ENCODE data around the gene BYSL. TPM values are rescaled to one million over a fixed set of nuclear protein-coding genes. Genes with fewer than 3 reads are reported as not detected.
A peak's percentile ranks its signal among the peaks of the same experiment; 100 is the strongest.

The BYSL gene
- total and polyA plus RNA-seq, 9 of the 15 experiments (the other 6 are each of a cell fraction or from before 2014, with no cell fraction given), result 22.2 to 92.3 (median 53.4) TPM

DNA sequence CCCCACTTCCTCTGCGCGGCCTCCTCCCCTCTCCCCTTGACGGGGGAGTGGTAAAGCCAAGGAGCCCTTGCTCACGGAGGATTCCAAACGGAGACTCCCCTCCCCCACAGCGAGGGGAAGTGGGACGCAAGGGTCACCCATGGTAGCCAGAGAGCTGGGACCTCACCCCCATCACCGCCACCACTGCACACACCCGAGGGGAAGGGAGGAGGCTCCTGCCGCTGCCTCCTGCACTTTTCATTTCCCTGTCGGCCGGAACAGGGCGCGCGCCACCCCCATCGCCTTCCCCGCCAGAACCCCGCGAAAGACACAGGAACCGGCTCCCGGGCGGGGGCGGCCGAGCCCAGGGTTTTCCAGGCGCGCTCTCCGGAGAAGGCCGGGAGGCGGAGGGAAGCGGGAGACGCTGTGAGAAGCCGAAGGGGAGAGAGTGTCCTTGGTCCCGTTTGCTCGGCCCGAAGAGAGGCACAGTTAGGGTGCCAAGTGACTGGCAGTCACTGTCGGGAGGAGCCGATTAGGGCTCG, 19.5 kb downstream of the BYSL start (continued):
- TF ChIP-seq TOE1 (IDR thresholded peaks at IDR 0.05; ENCODE audit: borderline replicate concordance), result no peak
- TF ChIP-seq TOE1 (CRISPR knock-in tag; IDR thresholded peaks at IDR 0.05; ENCODE audit: borderline replicate concordance, low read depth), result no peak
- TF ChIP-seq TAF9B (IDR thresholded peaks at IDR 0.05; ENCODE audit: partially characterized antibody), result no peak
- peak; percentile 77; the same call in 1 of the 2 replicates for TF ChIP-seq BRD4 (IDR thresholded peaks at IDR 0.05)
- TF ChIP-seq ZNF175 (CRISPR knock-in tag; IDR thresholded peaks at IDR 0.05; ENCODE audit: low read depth), result no peak
- 0 out of 2 replicates have a peak, but pooled peaks have one; percentile 41 for TF ChIP-seq SIN3B (IDR thresholded peaks at IDR 0.05; ENCODE audit: low read depth)
- TF ChIP-seq, protein P1, sequence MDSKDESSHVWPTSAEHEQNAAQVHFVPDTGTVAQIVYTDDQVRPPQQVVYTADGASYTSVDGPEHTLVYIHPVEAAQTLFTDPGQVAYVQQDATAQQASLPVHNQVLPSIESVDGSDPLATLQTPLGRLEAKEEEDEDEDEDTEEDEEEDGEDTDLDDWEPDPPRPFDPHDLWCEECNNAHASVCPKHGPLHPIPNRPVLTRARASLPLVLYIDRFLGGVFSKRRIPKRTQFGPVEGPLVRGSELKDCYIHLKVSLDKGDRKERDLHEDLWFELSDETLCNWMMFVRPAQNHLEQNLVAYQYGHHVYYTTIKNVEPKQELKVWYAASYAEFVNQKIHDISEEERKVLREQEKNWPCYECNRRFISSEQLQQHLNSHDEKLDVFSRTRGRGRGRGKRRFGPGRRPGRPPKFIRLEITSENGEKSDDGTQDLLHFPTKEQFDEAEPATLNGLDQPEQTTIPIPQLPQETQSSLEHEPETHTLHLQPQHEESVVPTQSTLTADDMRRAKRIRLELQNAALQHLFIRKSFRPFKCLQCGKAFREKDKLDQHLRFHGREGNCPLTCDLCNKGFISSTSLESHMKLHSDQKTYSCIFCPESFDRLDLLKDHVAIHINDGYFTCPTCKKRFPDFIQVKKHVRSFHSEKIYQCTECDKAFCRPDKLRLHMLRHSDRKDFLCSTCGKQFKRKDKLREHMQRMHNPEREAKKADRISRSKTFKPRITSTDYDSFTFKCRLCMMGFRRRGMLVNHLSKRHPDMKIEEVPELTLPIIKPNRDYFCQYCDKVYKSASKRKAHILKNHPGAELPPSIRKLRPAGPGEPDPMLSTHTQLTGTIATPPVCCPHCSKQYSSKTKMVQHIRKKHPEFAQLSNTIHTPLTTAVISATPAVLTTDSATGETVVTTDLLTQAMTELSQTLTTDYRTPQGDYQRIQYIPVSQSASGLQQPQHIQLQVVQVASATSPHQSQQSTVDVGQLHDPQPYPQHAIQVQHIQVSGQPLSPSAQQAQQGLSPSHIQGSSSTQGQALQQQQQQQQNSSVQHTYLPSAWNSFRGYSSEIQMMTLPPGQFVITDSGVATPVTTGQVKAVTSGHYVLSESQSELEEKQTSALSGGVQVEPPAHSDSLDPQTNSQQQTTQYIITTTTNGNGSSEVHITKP (IDR thresholded peaks at IDR 0.05; ENCODE audit: partially characterized antibody), result peak; percentile 41
- no peak for TF ChIP-seq ZNF766 (CRISPR knock-in tag; conservative IDR thresholded peaks at IDR 0.05)
- no peak for TF ChIP-seq RBM15 (IDR thresholded peaks at IDR 0.05; ENCODE audit: insufficient read depth, low read length)
- TF ChIP-seq SIRT6 (IDR thresholded peaks at IDR 0.05; ENCODE audit: low read depth, low read length), result no peak
- TF ChIP-seq SNRNP70 (optimal IDR thresholded peaks at IDR 0.05; ENCODE audit: low read depth, low read length), result no peak
- TF ChIP-seq MEF2A (IDR thresholded peaks at IDR 0.05; ENCODE audit: control insufficient read depth, low read depth, low read length), result no peak
- TF ChIP-seq, protein P2, sequence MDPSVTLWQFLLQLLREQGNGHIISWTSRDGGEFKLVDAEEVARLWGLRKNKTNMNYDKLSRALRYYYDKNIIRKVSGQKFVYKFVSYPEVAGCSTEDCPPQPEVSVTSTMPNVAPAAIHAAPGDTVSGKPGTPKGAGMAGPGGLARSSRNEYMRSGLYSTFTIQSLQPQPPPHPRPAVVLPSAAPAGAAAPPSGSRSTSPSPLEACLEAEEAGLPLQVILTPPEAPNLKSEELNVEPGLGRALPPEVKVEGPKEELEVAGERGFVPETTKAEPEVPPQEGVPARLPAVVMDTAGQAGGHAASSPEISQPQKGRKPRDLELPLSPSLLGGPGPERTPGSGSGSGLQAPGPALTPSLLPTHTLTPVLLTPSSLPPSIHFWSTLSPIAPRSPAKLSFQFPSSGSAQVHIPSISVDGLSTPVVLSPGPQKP (CRISPR knock-in tag; IDR thresholded peaks at IDR 0.05), result no peak
- TF ChIP-seq IFI16 (CRISPR knock-in tag; IDR thresholded peaks at IDR 0.05), result no peak
- TF ChIP-seq EGR1 (conservative IDR thresholded peaks at IDR 0.05), result peak; percentile 82
- 0 out of 2 replicates have a peak, but pooled peaks have one; percentile 24 for TF ChIP-seq BCOR (IDR thresholded peaks at IDR 0.05)
- peak; percentile 61; the same call in 1 of the 2 replicates for TF ChIP-seq NFRKB (IDR thresholded peaks at IDR 0.05; ENCODE audit: low read depth)
- TF ChIP-seq, protein P3, sequence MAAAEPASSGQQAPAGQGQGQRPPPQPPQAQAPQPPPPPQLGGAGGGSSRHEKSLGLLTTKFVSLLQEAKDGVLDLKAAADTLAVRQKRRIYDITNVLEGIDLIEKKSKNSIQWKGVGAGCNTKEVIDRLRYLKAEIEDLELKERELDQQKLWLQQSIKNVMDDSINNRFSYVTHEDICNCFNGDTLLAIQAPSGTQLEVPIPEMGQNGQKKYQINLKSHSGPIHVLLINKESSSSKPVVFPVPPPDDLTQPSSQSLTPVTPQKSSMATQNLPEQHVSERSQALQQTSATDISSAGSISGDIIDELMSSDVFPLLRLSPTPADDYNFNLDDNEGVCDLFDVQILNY (CRISPR knock-in tag; IDR thresholded peaks at IDR 0.05), result 0 out of 2 replicates have a peak, but pooled peaks have one; percentile 51
- peak; percentile 80 for TF ChIP-seq SPI1 (IDR thresholded peaks at IDR 0.05; ENCODE audit: borderline replicate concordance, low read depth, low read length)
- TF ChIP-seq ZSCAN32 (CRISPR knock-in tag; IDR thresholded peaks at IDR 0.05), result no peak
- no peak for TF ChIP-seq DMBX1 (CRISPR knock-in tag; IDR thresholded peaks at IDR 0.05; ENCODE audit: borderline replicate concordance)
- 0 out of 2 replicates have a peak, but pooled peaks have one; percentile 68 for TF ChIP-seq ZNF263 (CRISPR knock-in tag; IDR thresholded peaks at IDR 0.05; ENCODE audit: borderline replicate concordance)
- no peak for TF ChIP-seq GABPA (tag; conservative IDR thresholded peaks at IDR 0.05; ENCODE audit: low read depth)
- peak; percentile 25; the same call in 1 of the 2 replicates for TF ChIP-seq ZSCAN29 (IDR thresholded peaks at IDR 0.05)
- no peak for TF ChIP-seq ZNF431 (CRISPR knock-in tag; IDR thresholded peaks at IDR 0.05)
